GM12873 (cell line): ENCODE data around the gene IGF2BP1.

Experiments
- CTCF ChIP-seq: IDR thresholded peaks from 2 replicates; pipeline ENCODE4 v1.5.1; 2012; ENCODE audit warnings: low read depth, mild to moderate bottlenecking, moderate library complexity, low read length, control low read depth; ENCODE audit not compliant: insufficient read depth; ENCODE audit errors: missing control alignments

Gene IGF2BP1

DNA sequence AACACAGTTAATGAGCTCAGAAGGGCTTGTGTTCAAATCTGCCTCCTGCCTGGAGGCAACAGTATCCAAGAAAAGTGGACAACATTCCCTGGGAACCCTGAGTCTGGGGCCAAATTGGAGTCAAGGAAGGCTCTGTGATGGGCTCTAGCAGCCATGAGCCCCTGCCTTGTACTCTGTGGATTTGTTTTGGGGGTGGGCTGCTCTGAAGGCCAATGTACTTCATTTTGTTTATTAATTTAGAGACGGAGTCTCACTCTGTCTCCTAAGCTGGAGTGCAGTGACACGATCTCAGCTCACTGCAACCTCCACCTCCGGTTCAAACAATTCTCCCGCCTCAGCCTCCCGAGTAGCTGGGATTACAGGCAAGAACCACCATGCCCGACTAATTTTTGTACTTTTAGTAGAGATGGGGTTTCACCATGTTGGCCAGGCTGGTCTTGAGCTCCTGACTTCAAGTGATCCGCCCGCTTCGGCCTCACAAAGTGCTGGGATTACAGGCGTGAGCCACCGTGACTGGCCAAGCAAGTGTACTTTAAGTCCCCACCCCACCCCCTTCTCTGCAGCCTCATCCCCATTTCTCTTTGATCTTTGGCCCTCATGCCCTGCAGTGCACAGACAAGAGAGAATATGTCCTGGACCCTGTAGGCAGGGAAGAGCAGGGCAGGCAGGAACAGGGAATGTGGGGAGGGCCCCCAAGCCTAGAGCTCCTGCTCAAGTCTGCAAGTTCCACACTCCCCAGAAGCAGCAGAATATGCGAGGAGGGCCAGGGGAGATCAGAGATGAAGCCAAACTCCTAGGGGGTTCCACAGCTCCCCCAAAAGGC, 26.1 kb upstream of the IGF2BP1 start:
- no peak for TF ChIP-seq CTCF

GRCh38 chr17:48972749-48973097, 24.5 kb upstream of the IGF2BP1 start:
- TF ChIP-seq CTCF: no peak

GRCh38 chr17:48973806-48974205, 23.4 kb upstream of the IGF2BP1 start:
- TF ChIP-seq CTCF: no peak

DNA sequence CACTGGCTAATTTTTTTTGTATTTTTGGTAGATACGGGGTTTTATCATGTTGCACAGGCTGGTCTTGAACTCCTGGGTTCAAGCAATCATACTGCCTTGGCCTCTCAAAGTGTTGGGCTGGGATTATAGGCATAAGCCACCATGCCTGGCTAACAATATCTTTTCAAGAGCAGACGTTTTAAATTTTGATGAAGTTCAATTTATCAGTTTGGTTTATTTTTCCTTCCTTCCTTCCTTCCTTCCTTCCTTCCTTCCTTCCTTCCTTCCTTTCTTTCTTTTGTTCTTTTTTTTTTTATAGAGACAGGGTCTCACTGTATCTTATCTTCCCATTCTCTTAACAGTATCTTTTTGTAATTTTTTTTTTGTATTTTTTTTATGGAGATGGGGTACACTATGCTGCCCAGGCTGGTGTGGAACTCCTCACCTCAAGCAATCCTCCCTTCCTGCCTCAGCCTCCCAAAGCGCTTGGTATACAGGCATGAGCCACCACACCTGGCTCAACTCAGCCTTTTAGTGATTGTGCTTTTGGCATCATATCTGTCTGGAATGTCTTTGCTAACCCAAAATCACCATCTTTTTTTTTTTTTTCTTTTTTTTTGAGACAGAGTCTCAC, 15.2 kb upstream of the IGF2BP1 start:
- no peak for TF ChIP-seq CTCF

DNA sequence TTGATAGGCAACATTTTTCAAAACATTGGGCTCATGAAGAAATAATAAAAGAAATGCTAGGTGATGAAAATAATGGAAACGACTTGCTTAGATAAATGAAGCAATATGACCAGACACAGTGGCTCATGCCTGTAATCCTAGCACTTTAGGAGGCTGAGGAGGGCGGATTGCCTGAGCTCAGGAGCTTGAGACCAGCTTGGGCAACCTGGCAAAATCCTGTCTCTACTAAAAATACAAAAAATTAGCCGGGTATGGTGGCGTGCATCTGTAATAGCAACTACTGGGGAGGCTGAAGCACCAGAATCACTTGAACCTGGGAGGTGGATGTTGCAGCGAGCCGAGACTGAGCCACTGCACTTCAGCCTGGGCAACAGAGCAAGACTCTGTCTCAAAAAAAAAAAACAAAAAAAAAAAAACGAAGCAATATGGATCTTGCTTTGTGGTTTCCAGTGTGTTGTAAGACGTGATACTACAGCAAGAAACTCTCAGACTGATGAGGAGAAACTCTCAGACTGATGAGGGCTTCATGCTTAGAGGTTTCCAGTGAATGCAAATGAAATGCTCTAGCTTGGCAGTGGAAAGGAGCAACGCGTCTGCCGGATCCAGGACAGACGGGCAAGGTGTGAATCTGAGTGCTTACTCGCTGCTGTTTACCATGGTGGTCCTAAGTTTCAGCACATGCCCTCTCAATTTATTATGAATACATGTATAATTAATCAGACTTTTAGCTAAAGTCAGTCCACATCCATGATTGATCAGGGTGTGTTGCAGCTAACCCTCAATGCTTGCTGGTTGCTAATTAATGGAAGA, 11.5 kb upstream of the IGF2BP1 start:
- no peak for TF ChIP-seq CTCF

- TF ChIP-seq CTCF: no peak
Observed at GRCh38 chr17:48989100-48989499, 8.1 kb upstream of the IGF2BP1 start.

DNA sequence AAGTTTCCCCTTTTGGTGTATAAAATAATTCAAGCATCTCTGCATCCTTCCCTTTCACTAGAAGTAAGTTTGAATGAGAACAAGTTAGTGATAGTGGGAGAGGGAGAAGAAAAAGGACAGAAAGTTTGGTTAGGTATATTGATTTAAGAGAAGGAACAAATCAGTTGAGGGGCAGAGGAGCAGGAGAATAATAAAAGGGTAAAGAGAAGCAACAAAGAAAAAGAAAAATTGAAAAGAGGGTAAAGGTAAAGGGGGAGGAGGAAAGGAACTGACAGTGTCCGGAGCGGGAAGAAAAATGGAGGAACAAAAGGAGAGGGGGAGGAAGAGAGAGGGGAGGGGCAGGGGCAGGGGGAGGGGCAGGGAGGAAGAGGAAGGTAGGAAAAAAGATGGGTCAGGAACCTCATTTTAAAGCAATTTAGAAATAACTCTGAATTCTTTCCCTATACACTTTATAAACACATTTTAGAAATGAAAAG, 6.3 kb upstream of the IGF2BP1 start:
- no peak for TF ChIP-seq CTCF
